Measurements from ENCODE around the gene VAV2. TPM values are rescaled to one million over a fixed set of nuclear protein-coding genes. Genes with fewer than 3 reads are reported as not detected.
"Not testable (repeated sequence)": the region's sequence is repeated elsewhere in the genome, so short reads cannot be mapped to it uniquely, and the experiment has no call there.

VAV2 gene
- total and polyA plus RNA-seq, 9 of the 15 experiments (the other 6 are each of a cell fraction or from before 2014, with no cell fraction given) = 0.01 to 2.7 (median 1.0) TPM; not detected in 1

GRCh38 chr9:133924453-133924852 lies 67.7 kb downstream of the VAV2 start:
- no TSS peak for BruUV-seq (replicated peaks)
- no peak for TF ChIP-seq ZNF764 (CRISPR knock-in tag; IDR thresholded peaks at IDR 0.05; ENCODE audit: low read depth)
- no peak for TF ChIP-seq LCOR (CRISPR knock-in tag; IDR thresholded peaks at IDR 0.05)
- TF ChIP-seq ZNF778 (CRISPR knock-in tag; IDR thresholded peaks at IDR 0.05) = no peak
- TF ChIP-seq ZBTB7A (IDR thresholded peaks at IDR 0.05; ENCODE audit: borderline replicate concordance, control insufficient read depth, low read depth, low read length) = no peak
- POLR2A ChIA-PET = interaction anchor here (0.6 to 1.4 kb wide), 2 partner anchors 11 to 109 kb away, joined by 3 to 5 read pairs; no protein-coding TSS in a partner anchor
- CTCF ChIA-PET (ENCODE audit: low intra/inter-chr PET ratio) = no interaction called here
- Histone ChIP-seq H3K27me3 (ENCODE audit: control insufficient read depth in 2 of 2, insufficient read depth in 2 of 2, low read length in 2 of 2) (peaks cover 0 to 53% of the 10 kb centered on the region in 2 experiments; a peak in 4 of 5 replicates), H3K9me1 (ENCODE audit: control insufficient read depth, insufficient read depth, low read length) (no peaks in the 10 kb centered on the region), H3K9me3 (replicated peaks; ENCODE audit: control insufficient read depth, insufficient read depth, low read depth, low read length) (no peaks in the 10 kb centered on the region), H3K9ac (ENCODE audit: insufficient read depth in 1 of 2, low read depth in 2 of 2, low read length in 2 of 2) (no peak overlapping the region), H3K4me3 (no peak overlapping the region), H3K27ac (ENCODE audit: extremely low read depth, low read depth, low read length) (no peak overlapping the region), H3K4me1 (replicated peaks in 1 of 2; ENCODE audit: control insufficient read depth in 2 of 2, insufficient read depth in 2 of 2, low read length in 2 of 2) (no peaks in the 10 kb centered on the region; a peak in 1 of 5 replicates), H3K79me2 (ENCODE audit: control insufficient read depth, insufficient read depth, low read length) (no peaks in the 10 kb centered on the region), H3K4me2 (ENCODE audit: insufficient read depth, low read length) (no peak overlapping the region), H4K20me1 (replicated peaks; ENCODE audit: control insufficient read depth, insufficient read depth, low read length) (peaks cover 18% of the 10 kb centered on the region; the same call in 1 of the 2 replicates), H2AFZ (ENCODE audit: low read depth, low read length) (no peak overlapping the region), H3K36me3 (ENCODE audit: control insufficient read depth, insufficient read depth, low read length) (no peaks in the 10 kb centered on the region)
- DNase-seq (ENCODE audit: extremely low read depth in 1 of 4, low spot score in 3 of 4) (no peak), FAIRE-seq (no peak), ATAC-seq (no peak)
- intact Hi-C loops (cut with micrococcal nuclease) (no loop called here), in situ Hi-C loops (cut with MboI) (no loop called here)
- WGBS (ENCODE audit: insufficient coverage, low coverage, missing lambda C conversion rate) = 1% methylated on average over 5 of the region's 5 CpGs

DNA sequence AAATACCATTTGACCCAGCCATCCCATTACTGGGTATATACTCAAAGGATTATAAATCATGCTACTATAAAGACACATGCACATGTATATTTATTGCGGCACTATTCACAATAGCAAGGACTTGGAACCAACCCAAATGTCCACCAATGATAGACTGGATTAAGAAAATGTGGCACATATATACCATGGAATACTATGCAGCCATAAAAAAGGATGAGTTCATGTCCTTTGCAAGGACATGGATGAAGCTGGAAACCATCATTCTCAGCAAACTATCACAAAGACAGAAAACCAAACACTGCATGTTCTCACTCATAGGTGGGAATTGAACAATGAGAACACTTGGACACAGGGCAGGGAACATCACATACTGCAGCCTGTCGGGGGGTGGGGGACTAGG lies 68.5 kb downstream of the VAV2 start:
- H3K4me2 ChIP-seq (ENCODE audit: insufficient read depth, low read length); H3K36me3 ChIP-seq (ENCODE audit: control insufficient read depth, insufficient read depth, low read length); DNase-seq (ENCODE audit: extremely low read depth in 1 of 4, low spot score in 3 of 4); H2AFZ ChIP-seq (ENCODE audit: low read depth, low read length); BruUV-seq (replicated peaks); H3K4me1 ChIP-seq (replicated peaks in 1 of 2; ENCODE audit: control insufficient read depth in 2 of 2, insufficient read depth in 2 of 2, low read length in 2 of 2); ATAC-seq; H3K4me3 ChIP-seq; H3K79me2 ChIP-seq (ENCODE audit: control insufficient read depth, insufficient read depth, low read length); FAIRE-seq; H3K9me3 ChIP-seq (replicated peaks; ENCODE audit: control insufficient read depth, insufficient read depth, low read depth, low read length); H3K27ac ChIP-seq (ENCODE audit: extremely low read depth, low read depth, low read length); intact Hi-C loops (cut with micrococcal nuclease); H3K9ac ChIP-seq (ENCODE audit: insufficient read depth in 1 of 2, low read depth in 2 of 2, low read length in 2 of 2); CTCF ChIA-PET (ENCODE audit: low intra/inter-chr PET ratio); POLR2A ChIA-PET; in situ Hi-C loops (cut with MboI); H3K9me1 ChIP-seq (ENCODE audit: control insufficient read depth, insufficient read depth, low read length): not testable (repeated sequence)
- WGBS (ENCODE audit: insufficient coverage, low coverage, missing lambda C conversion rate) = 10% methylated on average over 2 of the region's 2 CpGs
- Histone ChIP-seq H4K20me1 (replicated peaks; ENCODE audit: control insufficient read depth, insufficient read depth, low read length) (peaks cover 16% of the 10 kb centered on the region; the same call in 1 of the 2 replicates), H3K27me3 (ENCODE audit: control insufficient read depth in 2 of 2, insufficient read depth in 2 of 2, low read length in 2 of 2) (peaks cover 0 to 52% of the 10 kb centered on the region in 2 experiments; a peak in 4 of 5 replicates)
- 0 out of 2 replicates have a peak, but pooled peaks have one; percentile 14 for TF ChIP-seq BCOR (IDR thresholded peaks at IDR 0.05)

Measured in K562 (cell line).